Subcutaneous abdominal adipose tissue (tissue), 5 donors: Measurements from ENCODE around the gene DCHS2.
"Not testable (repeated sequence)": the region's sequence is repeated elsewhere in the genome, so short reads cannot be mapped to it uniquely, and the experiment has no call there.

Experiments used
- H3K27ac ChIP-seq: one replicate; pipeline ENCODE4 v1.7.0; 2013; ENCODE audit warnings: low read depth, mild to moderate bottlenecking, inconsistent platforms, low read length, moderate library complexity
- H3K27me3 ChIP-seq, 5 donors: one replicate each; pipeline ENCODE4 v1.7.0; 2013; ENCODE audit warnings: low read length in 5 of 5, inconsistent platforms in 1 of 5; ENCODE audit not compliant: control insufficient read depth in 5 of 5, insufficient read depth in 4 of 5
- H3K36me3 ChIP-seq, 5 donors: one replicate each; pipeline ENCODE4 v1.7.0; 2013; ENCODE audit warnings: low read length in 5 of 5; ENCODE audit not compliant: control insufficient read depth in 5 of 5, insufficient read depth in 5 of 5
- H3K4me1 ChIP-seq, 5 donors: one replicate each; pipeline ENCODE4 v1.7.0; 2013; ENCODE audit warnings: low read length in 5 of 5, mild to moderate bottlenecking in 3 of 5, moderate library complexity in 1 of 5; ENCODE audit not compliant: control insufficient read depth in 5 of 5, insufficient read depth in 5 of 5
- H3K4me3 ChIP-seq, 5 donors: one replicate each; pipeline ENCODE4 v1.7.0; 2013; ENCODE audit warnings: low read length in 5 of 5, low read depth in 1 of 5
- H3K9ac ChIP-seq, 5 donors: one replicate each; pipeline ENCODE4 v1.7.0; 2013; ENCODE audit warnings: low read length in 5 of 5, mild to moderate bottlenecking in 4 of 5, moderate library complexity in 3 of 5
- H3K9me3 ChIP-seq, 5 donors: one replicate each; pipeline ENCODE4 v1.7.0; 2013; ENCODE audit warnings: low read length in 5 of 5; ENCODE audit not compliant: control insufficient read depth in 5 of 5
- donor health status: healthy.
- donor health status: healthy.
- donor health status: healthy.
- donor health status: healthy.
- donor health status: healthy.

Gene DCHS2

GRCh38 chr4:154222875-154223274 lies 268.7 kb downstream of the DCHS2 start:
- Histone ChIP-seq H3K27ac (no peak overlapping the region), H3K9me3 (peaks cover 4 to 23% (median 11%) of the 10 kb centered on the region in 5 donors), H3K36me3 (peaks cover 0 to 3% (median 0%) of the 10 kb centered on the region in 5 donors), H3K27me3 (no peaks in the 10 kb centered on the region), H3K4me1 (no peaks in the 10 kb centered on the region), H3K4me3 (no peak overlapping the region), H3K9ac (no peak overlapping the region)

GRCh38 chr4:154218051-154218450 lies 273.5 kb downstream of the DCHS2 start:
- Histone ChIP-seq H3K4me1 (no peaks in the 10 kb centered on the region), H3K4me3 (no peak overlapping the region), H3K9me3 (peaks cover 0 to 13% (median 5%) of the 10 kb centered on the region in 5 donors), H3K9ac (no peak overlapping the region), H3K27me3 (no peaks in the 10 kb centered on the region), H3K27ac (no peak overlapping the region), H3K36me3 (peaks cover 0 to 3% (median 0%) of the 10 kb centered on the region in 5 donors)

GRCh38 chr4:154217384-154217783 lies 274.2 kb downstream of the DCHS2 start:
- not testable (repeated sequence) for H3K4me3 ChIP-seq, H3K9me3 ChIP-seq, H3K4me1 ChIP-seq, H3K27ac ChIP-seq, H3K27me3 ChIP-seq, H3K9ac ChIP-seq, H3K36me3 ChIP-seq

GRCh38 chr4:154211506-154211905 lies 280.1 kb downstream of the DCHS2 start:
- H3K36me3 ChIP-seq = no peaks in the 10 kb centered on the region
- no peaks in the 10 kb centered on the region for H3K4me1 ChIP-seq
- no peak overlapping the region for H3K27ac ChIP-seq
- H3K9ac ChIP-seq = no peak overlapping the region
- no peaks in the 10 kb centered on the region for H3K9me3 ChIP-seq
- H3K27me3 ChIP-seq = no peaks in the 10 kb centered on the region
- no peak overlapping the region for H3K4me3 ChIP-seq

- Histone ChIP-seq H3K36me3 (no peaks in the 10 kb centered on the region), H3K4me1 (no peaks in the 10 kb centered on the region), H3K27ac (no peak overlapping the region), H3K4me3 (no peak overlapping the region), H3K9me3 (no peaks in the 10 kb centered on the region), H3K27me3 (no peaks in the 10 kb centered on the region), H3K9ac (no peak overlapping the region)
Measured at GRCh38 chr4:154208424-154208823, 283.2 kb downstream of the DCHS2 start.

- Histone ChIP-seq H3K36me3 (no peaks in the 10 kb centered on the region), H3K27ac (no peak overlapping the region), H3K27me3 (no peaks in the 10 kb centered on the region), H3K4me1 (no peaks in the 10 kb centered on the region), H3K9me3 (no peaks in the 10 kb centered on the region), H3K4me3 (no peak overlapping the region), H3K9ac (no peak overlapping the region)
Measured at GRCh38 chr4:154205471-154205870, 286.1 kb downstream of the DCHS2 start.

- no peaks in the 10 kb centered on the region for H3K4me1 ChIP-seq
- H3K27ac ChIP-seq = no peak overlapping the region
- H3K27me3 ChIP-seq = no peaks in the 10 kb centered on the region
- H3K9me3 ChIP-seq = peaks cover 0 to 5% (median 0%) of the 10 kb centered on the region in 5 donors
- no peak overlapping the region for H3K4me3 ChIP-seq
- H3K36me3 ChIP-seq = no peaks in the 10 kb centered on the region
- no peak overlapping the region for H3K9ac ChIP-seq
Measured at GRCh38 chr4:154194649-154195048, 296.9 kb downstream of the DCHS2 start.

GRCh38 chr4:154192585-154192984 lies 299.0 kb downstream of the DCHS2 start:
- H3K36me3 ChIP-seq = no peaks in the 10 kb centered on the region
- H3K9ac ChIP-seq = no peak overlapping the region
- H3K4me3 ChIP-seq = no peak overlapping the region
- no peaks in the 10 kb centered on the region for H3K4me1 ChIP-seq
- H3K9me3 ChIP-seq = peaks cover 0 to 5% (median 0%) of the 10 kb centered on the region in 5 donors
- H3K27me3 ChIP-seq = no peaks in the 10 kb centered on the region
- no peak overlapping the region for H3K27ac ChIP-seq

GRCh38 chr4:154189346-154189745 lies 302.3 kb downstream of the DCHS2 start:
- Histone ChIP-seq H3K4me1 (peaks cover 0 to 1% (median 0%) of the 10 kb centered on the region in 5 donors), H3K27ac (no peak overlapping the region), H3K36me3 (no peaks in the 10 kb centered on the region), H3K27me3 (no peaks in the 10 kb centered on the region), H3K9ac (no peak overlapping the region), H3K4me3 (no peak overlapping the region), H3K9me3 (no peaks in the 10 kb centered on the region)

- Histone ChIP-seq H3K4me1 (peaks cover 0 to 1% (median 0%) of the 10 kb centered on the region in 5 donors), H3K9me3 (no peaks in the 10 kb centered on the region), H3K27me3 (no peaks in the 10 kb centered on the region), H3K4me3 (no peak overlapping the region), H3K9ac (no peak overlapping the region), H3K36me3 (no peaks in the 10 kb centered on the region), H3K27ac (no peak overlapping the region)
Measured at GRCh38 chr4:154186888-154187287, 304.7 kb downstream of the DCHS2 start.

- Histone ChIP-seq H3K4me1 (peaks cover 0 to 1% (median 0%) of the 10 kb centered on the region in 5 donors), H3K9ac (no peak overlapping the region), H3K27me3 (no peaks in the 10 kb centered on the region), H3K4me3 (no peak overlapping the region), H3K36me3 (no peaks in the 10 kb centered on the region), H3K27ac (no peak overlapping the region), H3K9me3 (no peaks in the 10 kb centered on the region)
Measured at GRCh38 chr4:154186035-154186434, 305.6 kb downstream of the DCHS2 start.
